Type B pancreatic cell (in vitro differentiated cells): ENCODE data around the gene RAB3IL1. TPM values are rescaled to one million over a fixed set of nuclear protein-coding genes. Genes with fewer than 3 reads are reported as not detected.
A peak's percentile ranks its signal among the peaks of the same experiment; 100 is the strongest.

Source experiments
- DNase-seq: peaks from one replicate; pipeline ENCODE4 v3.0.0; 2021; ENCODE audit warnings: mixed read lengths; ENCODE audit not compliant: unreplicated experiment; ENCODE audit errors: extremely low spot score
- H3K27ac Mint-ChIP-seq: 2 replicates; pipeline ENCODE4 v1.8.0; 2021; ENCODE audit warnings: mild to moderate bottlenecking, mixed read lengths
- H3K27me3 Mint-ChIP-seq: 2 replicates; pipeline ENCODE4 v1.8.0; 2021; ENCODE audit warnings: mixed read lengths
- H3K36me3 Mint-ChIP-seq: 2 replicates; pipeline ENCODE4 v1.8.0; 2021; ENCODE audit warnings: mixed read lengths
- H3K4me1 Mint-ChIP-seq: one replicate; pipeline ENCODE4 v1.8.0; 2021; ENCODE audit warnings: mixed read lengths; ENCODE audit not compliant: unreplicated experiment
- H3K4me3 Mint-ChIP-seq: 2 replicates; pipeline ENCODE4 v1.8.0; 2021; ENCODE audit warnings: mild to moderate bottlenecking, mixed read lengths
- H3K9me3 Mint-ChIP-seq: 2 replicates; pipeline ENCODE4 v1.8.0; 2021; ENCODE audit warnings: mixed read lengths
- total RNA-seq: library from RNA; stranded (reverse); gene quantifications from 2 replicates; pipeline ENCODE4 v1.2.1, GENCODE V29; 2021; ENCODE audit warnings: low replicate concordance
- TF ChIP-seq, protein P1 (sequence below): fragments of 200-600 bp; sonication (generic); conservative IDR thresholded peaks from 2 replicates; pipeline ENCODE4 v1.5.0; 2021; ENCODE audit warnings: antibody characterized with exemption, mild to moderate bottlenecking

Gene RAB3IL1
- total RNA-seq, 1 donor from 2014 or later: 16.6 TPM

DNA sequence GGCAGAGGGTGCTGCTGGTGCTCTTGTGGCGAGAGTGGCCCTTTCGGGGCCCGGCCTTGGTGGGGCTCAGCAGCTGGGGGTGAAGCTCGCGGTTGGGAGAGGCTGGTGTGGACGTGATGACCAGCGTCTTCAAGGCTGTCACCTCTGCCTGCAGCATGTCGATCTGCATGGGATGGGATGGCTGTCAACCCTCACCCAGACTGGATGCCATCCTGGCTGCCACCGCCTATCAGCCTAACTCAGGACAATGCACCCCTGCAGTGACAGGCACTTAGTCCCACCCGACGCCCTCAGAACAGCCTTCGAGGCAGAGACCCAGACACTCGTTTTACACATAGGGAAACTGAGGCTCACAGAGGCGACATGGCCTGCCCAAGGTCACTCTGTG lies 10.8 kb downstream of the RAB3IL1 start:
- Mint-ChIP-seq H3K9me3 (no peaks in the 10 kb centered on the region), H3K36me3 (no peaks in the 10 kb centered on the region), H3K27ac (no peak overlapping the region), H3K4me1 (peaks cover 9% of the 10 kb centered on the region), H3K4me3 (no peak overlapping the region), H3K27me3 (no peaks in the 10 kb centered on the region)
- TF ChIP-seq, protein P1, sequence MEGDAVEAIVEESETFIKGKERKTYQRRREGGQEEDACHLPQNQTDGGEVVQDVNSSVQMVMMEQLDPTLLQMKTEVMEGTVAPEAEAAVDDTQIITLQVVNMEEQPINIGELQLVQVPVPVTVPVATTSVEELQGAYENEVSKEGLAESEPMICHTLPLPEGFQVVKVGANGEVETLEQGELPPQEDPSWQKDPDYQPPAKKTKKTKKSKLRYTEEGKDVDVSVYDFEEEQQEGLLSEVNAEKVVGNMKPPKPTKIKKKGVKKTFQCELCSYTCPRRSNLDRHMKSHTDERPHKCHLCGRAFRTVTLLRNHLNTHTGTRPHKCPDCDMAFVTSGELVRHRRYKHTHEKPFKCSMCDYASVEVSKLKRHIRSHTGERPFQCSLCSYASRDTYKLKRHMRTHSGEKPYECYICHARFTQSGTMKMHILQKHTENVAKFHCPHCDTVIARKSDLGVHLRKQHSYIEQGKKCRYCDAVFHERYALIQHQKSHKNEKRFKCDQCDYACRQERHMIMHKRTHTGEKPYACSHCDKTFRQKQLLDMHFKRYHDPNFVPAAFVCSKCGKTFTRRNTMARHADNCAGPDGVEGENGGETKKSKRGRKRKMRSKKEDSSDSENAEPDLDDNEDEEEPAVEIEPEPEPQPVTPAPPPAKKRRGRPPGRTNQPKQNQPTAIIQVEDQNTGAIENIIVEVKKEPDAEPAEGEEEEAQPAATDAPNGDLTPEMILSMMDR: no peak
- DNase-seq: no peak

DNA sequence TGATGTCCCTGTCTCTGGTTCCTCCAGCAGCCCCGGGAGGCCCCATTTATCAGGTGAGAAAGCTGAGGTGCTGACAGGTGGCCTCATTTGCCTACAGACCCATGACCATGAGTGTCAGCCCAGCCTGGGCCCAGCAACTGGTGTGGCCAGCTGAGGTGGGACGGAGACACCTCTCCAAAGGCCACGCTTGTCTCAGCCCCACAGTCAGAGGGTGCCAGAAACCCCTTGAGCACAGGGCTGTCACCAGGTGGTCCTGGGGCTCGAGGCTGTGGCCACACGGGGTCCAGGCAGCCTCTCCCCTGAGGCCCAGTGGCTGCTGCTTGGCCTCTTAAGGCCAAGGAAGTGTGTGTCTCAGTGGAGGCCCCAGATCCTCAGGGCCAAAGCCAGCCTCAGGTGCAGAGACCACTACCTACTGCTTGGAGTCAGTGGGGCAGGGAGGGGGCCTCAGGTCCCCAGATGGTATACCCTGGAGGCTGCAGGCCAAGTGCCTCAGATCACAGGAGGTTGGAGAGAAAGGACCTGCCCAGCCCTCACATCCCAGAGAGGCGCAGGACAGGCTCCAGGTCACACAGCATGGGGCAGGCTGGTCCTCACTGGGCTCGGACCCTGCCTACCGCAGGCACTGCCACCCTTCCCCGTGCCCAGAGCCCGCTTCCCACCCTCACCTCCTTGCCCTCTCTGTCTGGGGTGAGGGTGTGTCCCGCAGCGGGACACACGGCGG lies 11.4 kb downstream of the RAB3IL1 start:
- no peaks in the 10 kb centered on the region for H3K27me3 Mint-ChIP-seq
- no peak overlapping the region for H3K27ac Mint-ChIP-seq
- no peak for DNase-seq
- H3K36me3 Mint-ChIP-seq: no peaks in the 10 kb centered on the region
- H3K4me1 Mint-ChIP-seq: peaks cover 6% of the 10 kb centered on the region
- no peak overlapping the region for H3K4me3 Mint-ChIP-seq
- no peaks in the 10 kb centered on the region for H3K9me3 Mint-ChIP-seq
- TF ChIP-seq, protein P1: no peak

DNA sequence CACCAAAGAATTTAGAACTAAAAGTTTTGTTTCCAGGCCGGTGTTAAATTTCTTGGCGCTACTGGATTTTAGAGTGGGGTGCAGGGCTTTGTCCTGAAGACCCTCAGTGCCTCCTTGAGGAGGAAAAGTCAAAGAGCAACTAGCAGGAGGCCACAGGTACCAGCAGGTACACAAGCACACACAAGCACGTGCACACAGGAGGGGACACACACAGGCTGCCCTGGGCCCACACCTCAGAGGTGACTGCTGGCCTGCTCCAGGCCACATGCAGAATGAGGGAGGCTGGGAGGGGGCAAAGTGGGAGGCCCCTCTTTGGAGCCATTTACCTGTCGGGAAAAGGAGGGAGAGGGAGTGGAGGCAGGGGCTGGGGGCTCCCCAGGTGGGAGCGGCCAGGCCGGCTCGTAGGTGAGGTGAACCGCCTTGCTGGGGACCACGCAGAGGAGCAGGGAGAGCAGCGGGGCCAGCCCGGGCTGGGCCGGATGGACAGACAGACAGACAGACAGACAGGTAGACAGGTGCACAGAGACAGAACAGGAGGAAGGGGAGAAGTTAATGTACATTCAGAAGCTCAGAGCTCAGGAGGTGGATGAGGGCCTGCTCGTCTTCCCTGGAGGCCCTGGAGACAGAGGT lies 12.2 kb downstream of the RAB3IL1 start:
- Mint-ChIP-seq H3K9me3 (no peaks in the 10 kb centered on the region), H3K27me3 (no peaks in the 10 kb centered on the region), H3K27ac (no peak overlapping the region), H3K4me1 (peaks cover 6% of the 10 kb centered on the region), H3K4me3 (no peak overlapping the region), H3K36me3 (no peaks in the 10 kb centered on the region)
- TF ChIP-seq, protein P1: no peak
- no peak for DNase-seq

DNA sequence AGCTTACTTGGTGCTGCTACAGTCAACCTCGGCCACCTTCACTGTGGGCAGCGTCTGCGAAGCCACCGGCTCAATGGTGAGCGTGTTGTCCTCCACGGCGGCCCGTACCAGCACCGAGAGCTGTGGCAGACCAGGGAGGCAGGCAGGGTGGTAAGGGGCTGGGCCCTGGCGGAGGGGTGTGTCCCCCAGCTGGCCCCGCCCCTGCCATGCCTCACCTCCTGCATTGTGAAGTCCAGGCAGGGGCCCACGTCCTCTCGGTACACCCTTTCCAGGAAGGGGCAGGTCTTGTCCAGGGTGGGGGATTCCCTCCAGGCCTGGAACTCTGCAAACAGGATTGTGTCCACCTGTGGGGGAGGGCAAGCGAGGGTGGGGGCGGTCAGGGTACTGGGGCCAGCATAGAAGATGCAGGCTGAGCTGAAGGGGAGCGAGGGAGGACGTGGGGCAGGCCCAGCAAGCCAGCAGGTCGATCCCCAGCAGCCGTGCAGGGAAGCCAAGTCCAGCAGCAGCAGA lies 12.8 kb downstream of the RAB3IL1 start:
- peaks cover 11% of the 10 kb centered on the region for H3K4me1 Mint-ChIP-seq
- no peaks in the 10 kb centered on the region for H3K36me3 Mint-ChIP-seq
- peak; percentile 76 for DNase-seq
- no peaks in the 10 kb centered on the region for H3K9me3 Mint-ChIP-seq
- H3K27ac Mint-ChIP-seq: no peak overlapping the region
- H3K27me3 Mint-ChIP-seq: no peaks in the 10 kb centered on the region
- TF ChIP-seq, protein P1: no peak
- no peak overlapping the region for H3K4me3 Mint-ChIP-seq

DNA sequence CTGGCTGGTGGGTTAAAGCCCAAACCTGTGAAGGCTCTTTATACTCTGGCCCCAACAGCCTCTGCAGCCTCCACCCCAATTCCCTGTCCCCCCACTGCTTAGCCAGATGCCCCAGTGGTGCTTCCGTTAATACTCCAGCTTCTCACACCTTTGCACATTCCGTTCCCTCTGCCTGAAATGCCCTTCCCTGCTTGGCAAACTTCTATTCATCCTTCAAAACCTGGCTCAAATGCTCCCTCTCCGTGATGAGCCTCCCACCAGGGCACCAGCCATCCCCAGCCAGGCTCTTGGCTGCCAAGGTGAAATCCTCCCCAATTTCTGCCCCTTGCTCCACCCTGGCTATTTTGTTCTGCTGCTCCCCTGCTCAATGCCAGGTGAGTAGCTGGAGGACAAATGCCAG lies 13.5 kb downstream of the RAB3IL1 start:
- no peak overlapping the region for H3K27ac Mint-ChIP-seq
- TF ChIP-seq, protein P1: no peak
- no peak for DNase-seq
- H3K4me1 Mint-ChIP-seq: peaks cover 15% of the 10 kb centered on the region
- no peaks in the 10 kb centered on the region for H3K36me3 Mint-ChIP-seq
- H3K4me3 Mint-ChIP-seq: no peak overlapping the region
- no peaks in the 10 kb centered on the region for H3K27me3 Mint-ChIP-seq
- H3K9me3 Mint-ChIP-seq: no peaks in the 10 kb centered on the region
